ENCODE measurements around the gene MFSD8. TPM values are rescaled to one million over a fixed set of nuclear protein-coding genes. Genes with fewer than 3 reads are reported as not detected.

Gene MFSD8
- polyA plus RNA-seq, 4 donors, result 19.4 to 43.5 (median 26.1) TPM

Other genes starting within 250 kb of the MFSD8 start
- gene SLC25A31, start 234.8 kb downstream of the MFSD8 start, polyA plus RNA-seq (ENCODE audit: insufficient read length in 4 of 4), result under 1 TPM in 2 of 4 donors, not detected in 2; 0.07 to 0.08 TPM
- 10 to 100 TPM in 3 of 4 donors, 1 to 10 TPM in 1; 7.4 to 13.7 (median 10.9) TPM for gene HSPA4L, start 182.9 kb downstream of the MFSD8 start, polyA plus RNA-seq (ENCODE audit: insufficient read length in 4 of 4)
- 10 to 100 TPM; 17.4 to 26.2 (median 22.2) TPM for gene PLK4, start 84.3 kb downstream of the MFSD8 start, polyA plus RNA-seq (ENCODE audit: insufficient read length in 4 of 4)
- 10 to 100 TPM; 10.3 to 22.4 (median 14.0) TPM for gene ABHD18, start 233 bp upstream of the MFSD8 start, polyA plus RNA-seq (ENCODE audit: insufficient read length in 4 of 4)
- 10 to 100 TPM; 19.9 to 25.4 (median 22.7) TPM for gene LARP1B, start 96.1 kb upstream of the MFSD8 start, polyA plus RNA-seq (ENCODE audit: insufficient read length in 4 of 4)

Measured in left renal cortex interstitium (tissue), 4 donors.